Activated CD4-positive, alpha-beta memory T cell treated with anti-CD3 and anti-CD28 coated beads, Interleukin-2, amount 10 ng/mL, durations not matched to agents 7 days and 5 days (primary cell): ENCODE measurements around the gene PALLD. TPM values are rescaled to one million over a fixed set of nuclear protein-coding genes. Genes with fewer than 3 reads are reported as not detected.

ENCODE experiments used
- CTCF ChIA-PET: fragments of 350-600 bp; sonication (Branson Sonifier 250); formaldehyde crosslinking; loops from one replicate; lab custom pipeline; 2021; ENCODE audit warnings: antibody characterized with exemption, inconsistent platforms; lab: Charles Lee
- POLR2A ChIA-PET: fragments of 350-600 bp; sonication (Branson Sonifier 250); formaldehyde crosslinking; loops from one replicate; lab custom pipeline; 2021; ENCODE audit warnings: antibody characterized with exemption; lab: Charles Lee
- DNase-seq: peaks from one replicate; pipeline ENCODE4 v3.0.0-alpha.2; 2020
- H3K27ac Mint-ChIP-seq: one replicate; pipeline ENCODE4 v1.8.0; 2021; ENCODE audit warnings: mild to moderate bottlenecking, mixed read lengths
- H3K27me3 Mint-ChIP-seq: one replicate; pipeline ENCODE4 v1.8.0; 2021; ENCODE audit warnings: mixed read lengths
- H3K36me3 Mint-ChIP-seq: one replicate; pipeline ENCODE4 v1.8.0; 2021; ENCODE audit warnings: low read depth, mixed read lengths
- H3K4me1 Mint-ChIP-seq: one replicate; pipeline ENCODE4 v1.8.0; 2021; ENCODE audit warnings: mixed read lengths
- H3K4me3 Mint-ChIP-seq: one replicate; pipeline ENCODE4 v1.8.0; 2021; ENCODE audit warnings: mild to moderate bottlenecking, mixed read lengths
- H3K9me3 Mint-ChIP-seq: one replicate; pipeline ENCODE4 v1.8.0; 2021; ENCODE audit warnings: mixed read lengths
- total RNA-seq, 2 experiments: library from RNA; stranded (reverse); gene quantifications; one replicate each; pipeline ENCODE4 v1.2.3, GENCODE V29; 2021

The PALLD gene
- total RNA-seq, 2 experiments from 2014 or later: 5.4 to 5.8 TPM

DNA sequence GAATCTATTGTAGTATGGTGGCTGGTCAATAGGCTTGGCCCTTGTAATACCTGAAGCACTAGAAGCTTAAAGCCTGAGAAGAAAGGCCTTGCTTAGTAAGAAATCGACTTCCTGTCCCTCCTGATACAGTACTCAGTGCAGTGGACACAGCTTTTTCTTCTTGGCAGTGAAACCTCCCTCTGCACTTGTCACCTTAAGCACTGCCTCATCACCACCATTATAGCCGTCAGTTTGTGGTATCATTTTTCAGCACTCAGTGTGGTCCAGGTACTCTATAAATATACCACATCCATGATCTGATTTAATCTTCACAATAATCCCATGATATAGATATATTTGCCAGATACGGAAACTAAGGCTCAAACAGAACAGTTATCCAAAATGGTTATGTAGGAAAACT lies 75.2 kb downstream of the PALLD start:
- no peaks in the 10 kb centered on the region for H3K36me3 Mint-ChIP-seq

DNA sequence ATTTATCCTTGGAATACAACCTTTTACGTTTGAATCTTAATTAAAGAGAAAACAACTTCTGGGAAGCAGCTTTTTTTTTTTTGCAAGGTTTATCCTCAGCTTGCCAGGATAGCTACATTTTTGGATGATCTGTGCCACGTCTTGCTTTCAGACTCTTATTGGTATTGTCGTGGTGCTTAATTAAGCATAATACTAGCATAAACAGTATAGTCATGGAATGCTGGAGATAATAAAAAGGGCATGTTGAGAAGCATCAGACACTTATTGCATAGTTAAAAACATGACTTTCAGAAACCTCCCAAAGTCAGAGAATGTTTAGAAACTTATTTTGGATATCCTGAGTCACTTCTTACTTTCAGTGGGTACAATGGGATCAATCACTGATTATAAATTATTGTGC lies 77.0 kb downstream of the PALLD start:
- no peak overlapping the region for H3K4me3 Mint-ChIP-seq
- H3K9me3 Mint-ChIP-seq: no peaks in the 10 kb centered on the region
- ChIA-PET POLR2A (no interaction called here), CTCF (no interaction called here)
- H3K27me3 Mint-ChIP-seq: peaks cover 11% of the 10 kb centered on the region
- no peak overlapping the region for H3K27ac Mint-ChIP-seq
- H3K36me3 Mint-ChIP-seq: no peaks in the 10 kb centered on the region
- no peak for DNase-seq
- H3K4me1 Mint-ChIP-seq: no peaks in the 10 kb centered on the region

More for the DNA sequence above, 75.2 kb downstream of the PALLD start:
- no peak for DNase-seq
- Mint-ChIP-seq H3K4me3 (no peak overlapping the region), H3K27ac (no peak overlapping the region), H3K27me3 (peaks cover 13% of the 10 kb centered on the region), H3K4me1 (no peaks in the 10 kb centered on the region), H3K9me3 (no peaks in the 10 kb centered on the region)
- POLR2A ChIA-PET: no interaction called here
- CTCF ChIA-PET: no interaction called here

DNA sequence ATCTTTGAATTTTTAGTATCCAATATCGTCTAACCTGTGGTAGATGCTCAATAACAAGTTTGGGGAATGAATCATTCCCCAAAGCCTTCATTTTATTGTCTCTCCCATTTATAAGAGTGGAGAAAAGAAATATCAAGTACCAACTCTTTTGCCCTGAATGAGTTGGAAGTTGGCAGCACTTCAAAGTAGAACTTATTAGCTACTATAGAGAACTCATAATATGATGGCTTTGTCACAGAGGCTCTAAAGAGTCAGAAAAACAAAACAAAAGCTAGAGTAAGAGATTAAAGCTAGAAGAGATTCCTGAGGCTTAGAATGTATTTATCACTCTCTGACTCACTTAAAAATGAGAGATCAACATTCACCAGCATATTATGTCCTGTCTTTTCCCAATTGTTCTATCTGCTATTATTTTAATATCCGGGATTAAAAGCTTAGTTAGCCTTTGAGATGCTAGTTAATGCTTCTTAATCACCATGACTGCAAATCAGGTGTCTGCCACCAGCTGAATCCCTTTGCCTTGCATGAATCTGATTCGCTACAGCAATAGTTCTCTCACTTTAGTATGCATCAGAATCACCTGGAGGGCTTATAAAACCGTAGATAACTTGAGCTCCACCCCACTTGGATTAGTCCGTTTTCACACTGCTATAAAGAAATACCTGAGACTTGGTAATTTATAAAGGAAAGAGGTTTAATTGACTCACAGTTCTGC lies 77.9 kb downstream of the PALLD start:
- no peak for DNase-seq
- no peak overlapping the region for H3K4me3 Mint-ChIP-seq
- CTCF ChIA-PET: no interaction called here
- H3K9me3 Mint-ChIP-seq: no peaks in the 10 kb centered on the region
- POLR2A ChIA-PET: no interaction called here
- H3K4me1 Mint-ChIP-seq: no peaks in the 10 kb centered on the region
- no peak overlapping the region for H3K27ac Mint-ChIP-seq
- peaks cover 10% of the 10 kb centered on the region for H3K27me3 Mint-ChIP-seq
- H3K36me3 Mint-ChIP-seq: no peaks in the 10 kb centered on the region

DNA sequence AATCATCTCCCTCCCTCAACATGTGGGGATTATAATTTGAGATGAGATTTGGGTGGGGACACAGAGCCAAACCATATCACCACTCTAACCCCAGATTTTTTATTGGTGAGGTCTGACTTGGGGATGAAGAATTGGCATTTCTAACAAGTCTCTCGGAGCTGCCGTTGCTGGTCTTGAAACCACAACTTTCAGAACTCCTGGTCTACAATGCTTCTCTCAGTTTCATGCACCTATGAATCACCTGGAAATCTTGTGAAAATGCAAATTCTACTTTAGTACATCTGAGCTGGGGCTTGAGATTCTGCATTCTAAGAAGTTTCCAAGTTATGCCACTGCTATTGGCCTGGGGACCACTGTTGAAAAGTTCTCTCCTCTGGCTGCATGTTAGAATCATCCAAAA lies 78.6 kb downstream of the PALLD start:
- ChIA-PET CTCF (no interaction called here), POLR2A (no interaction called here)
- no peak overlapping the region for H3K4me3 Mint-ChIP-seq
- no peak overlapping the region for H3K27ac Mint-ChIP-seq
- DNase-seq: no peak
- no peaks in the 10 kb centered on the region for H3K36me3 Mint-ChIP-seq
- no peaks in the 10 kb centered on the region for H3K4me1 Mint-ChIP-seq
- no peaks in the 10 kb centered on the region for H3K9me3 Mint-ChIP-seq
- H3K27me3 Mint-ChIP-seq: peaks cover 8% of the 10 kb centered on the region

DNA sequence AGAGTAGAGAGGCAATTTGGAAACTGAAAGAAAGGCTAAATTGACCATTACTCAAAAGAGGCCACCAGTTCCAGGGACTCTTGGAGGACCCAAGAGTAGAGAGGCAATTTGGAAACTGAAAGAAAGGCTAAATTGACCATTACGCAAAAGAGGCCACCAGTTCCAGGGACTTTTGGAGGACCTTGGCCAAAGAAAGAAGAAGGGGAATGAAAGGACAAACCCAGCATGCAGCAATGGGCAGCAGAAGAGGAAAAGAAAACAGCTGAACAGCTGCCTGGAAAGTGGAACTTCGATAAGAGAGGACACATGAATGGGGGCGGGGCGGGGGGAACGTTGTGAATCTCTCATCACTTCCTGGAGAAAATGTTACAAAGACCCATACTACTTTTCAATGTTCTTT lies 80.8 kb downstream of the PALLD start:
- CTCF ChIA-PET: interaction anchor here (1.0 kb wide), 1 partner anchor 8 kb away, joined by 3 read pairs; no protein-coding TSS in a partner anchor
- POLR2A ChIA-PET: no interaction called here
- no peak overlapping the region for H3K4me3 Mint-ChIP-seq
- no peaks in the 10 kb centered on the region for H3K4me1 Mint-ChIP-seq
- H3K27me3 Mint-ChIP-seq: peaks cover 13% of the 10 kb centered on the region
- H3K9me3 Mint-ChIP-seq: no peaks in the 10 kb centered on the region
- no peak for DNase-seq
- H3K27ac Mint-ChIP-seq: no peak overlapping the region
- no peaks in the 10 kb centered on the region for H3K36me3 Mint-ChIP-seq

DNA sequence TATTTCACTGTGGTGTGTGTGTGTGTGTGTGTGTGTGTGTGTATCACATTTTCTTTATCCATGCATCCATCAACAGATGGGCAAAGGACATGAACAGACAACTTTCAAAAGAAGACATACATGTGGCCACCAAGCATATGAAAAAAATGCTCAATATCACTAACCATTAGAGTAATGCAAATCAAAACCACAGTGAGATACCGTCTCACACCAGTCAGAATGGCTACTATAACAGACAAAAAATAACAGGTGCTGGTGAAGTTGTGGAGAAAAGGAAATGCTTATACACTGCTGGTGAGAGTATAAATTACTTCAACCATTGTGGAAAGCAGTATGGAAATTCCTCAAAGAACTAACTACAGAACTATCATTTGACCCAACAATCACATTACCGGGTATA lies 83.4 kb downstream of the PALLD start:
- Mint-ChIP-seq H3K4me3 (no peak overlapping the region), H3K36me3 (no peaks in the 10 kb centered on the region), H3K9me3 (no peaks in the 10 kb centered on the region), H3K27me3 (peaks cover 15% of the 10 kb centered on the region), H3K4me1 (no peaks in the 10 kb centered on the region), H3K27ac (no peak overlapping the region)
- ChIA-PET CTCF (no interaction called here), POLR2A (no interaction called here)
- DNase-seq: no peak

DNA sequence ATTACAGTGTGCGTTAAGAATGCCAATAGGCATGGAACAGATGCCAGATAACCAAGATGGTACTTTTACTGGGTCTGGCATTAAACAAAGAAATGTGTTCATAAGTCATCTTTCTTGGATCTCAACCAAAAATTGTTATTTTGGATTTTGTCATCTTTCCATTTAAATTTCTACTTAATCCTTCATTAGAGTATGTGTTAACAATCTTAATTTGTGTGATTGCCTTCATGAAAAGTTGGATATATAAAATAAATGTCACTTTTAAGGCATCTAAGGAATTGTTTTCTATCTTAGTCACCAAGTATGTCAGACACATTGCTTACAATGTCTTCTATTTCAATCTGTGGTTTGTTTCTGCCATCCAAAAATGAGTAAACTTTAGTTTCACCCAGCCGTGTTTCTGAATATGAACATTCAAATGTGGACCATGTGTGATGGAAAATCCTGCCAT lies 87.5 kb downstream of the PALLD start:
- Mint-ChIP-seq H3K9me3 (no peaks in the 10 kb centered on the region), H3K27me3 (peaks cover 15% of the 10 kb centered on the region), H3K27ac (no peak overlapping the region), H3K4me3 (no peak overlapping the region), H3K4me1 (no peaks in the 10 kb centered on the region), H3K36me3 (no peaks in the 10 kb centered on the region)
- no peak for DNase-seq
- ChIA-PET POLR2A (no interaction called here), CTCF (no interaction called here)

DNA sequence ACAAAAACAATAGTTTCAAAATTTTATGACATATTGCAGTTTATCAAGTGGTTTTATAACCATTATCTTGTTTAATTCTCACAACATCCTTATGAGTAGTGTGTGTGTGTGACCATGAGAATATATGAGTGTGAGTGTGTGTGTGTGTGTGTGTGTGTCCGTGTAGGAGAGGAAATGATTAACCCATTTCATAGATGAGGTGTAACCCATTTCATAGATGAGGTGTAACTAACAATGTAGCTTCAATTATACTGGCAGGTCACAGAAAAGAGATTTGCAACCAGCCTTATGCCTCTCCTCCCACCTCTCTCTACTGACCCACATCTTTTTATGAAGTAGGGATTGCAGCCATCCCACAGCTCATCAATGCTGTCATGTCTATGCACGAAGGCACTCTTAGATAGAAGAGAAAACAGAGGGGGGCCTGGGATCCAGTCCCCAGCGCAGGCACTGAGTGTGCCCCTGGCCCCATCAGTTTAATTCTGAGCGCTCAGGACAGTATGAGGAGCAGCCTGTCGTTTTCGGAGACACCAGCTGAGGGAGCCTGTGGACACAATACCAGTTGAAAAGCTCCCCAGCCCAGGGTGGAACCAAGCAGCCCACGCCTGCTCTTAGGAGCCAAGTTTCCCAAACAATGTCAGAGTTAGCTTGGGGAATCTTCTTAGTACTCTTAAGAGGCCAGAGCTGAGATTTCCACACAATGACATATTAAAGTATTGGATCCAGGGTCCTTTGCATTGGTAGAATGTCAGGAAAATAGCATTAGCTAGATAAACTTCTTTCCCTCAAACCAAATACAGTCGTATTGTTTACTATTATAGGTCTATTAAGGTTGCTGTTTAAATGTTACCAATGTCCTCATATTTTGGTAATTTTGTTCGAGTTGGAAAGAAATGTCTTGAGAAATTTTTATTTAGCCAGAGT lies 88.6 kb downstream of the PALLD start:
- CTCF ChIA-PET: interaction anchor here (0.7 to 1.5 kb wide), 5 partner anchors 8 to 336 kb away, joined by 3 to 10 read pairs (median 4); no protein-coding TSS in a partner anchor

DNA sequence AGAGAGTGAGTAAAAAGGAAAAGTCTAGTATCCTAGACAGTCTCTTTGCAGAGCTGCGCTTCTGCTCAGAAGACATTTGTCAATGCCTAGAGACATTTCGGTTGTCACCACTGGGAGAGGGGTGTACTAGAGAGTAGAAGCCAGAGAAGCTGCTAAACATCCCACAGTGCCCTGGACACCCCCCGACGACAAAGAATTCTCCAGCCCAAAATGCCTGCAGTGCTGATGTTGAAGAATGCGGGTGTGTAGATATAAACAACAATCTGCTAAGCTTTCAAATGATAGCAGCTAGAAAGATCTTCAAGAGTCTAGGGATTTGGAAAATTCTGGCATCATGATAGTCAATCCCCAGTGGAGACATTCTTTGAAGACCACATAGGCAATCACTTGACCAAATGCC lies 90.1 kb downstream of the PALLD start:
- ChIA-PET POLR2A (no interaction called here), CTCF (no interaction called here)
- Mint-ChIP-seq H3K36me3 (no peaks in the 10 kb centered on the region), H3K27ac (no peak overlapping the region), H3K4me1 (no peaks in the 10 kb centered on the region), H3K4me3 (no peak overlapping the region), H3K27me3 (peaks cover 11% of the 10 kb centered on the region), H3K9me3 (no peaks in the 10 kb centered on the region)
- DNase-seq: no peak

More for the DNA sequence above, 88.6 kb downstream of the PALLD start:
- POLR2A ChIA-PET: no interaction called here
- H3K27ac Mint-ChIP-seq: no peak overlapping the region
- no peaks in the 10 kb centered on the region for H3K36me3 Mint-ChIP-seq
- peak; percentile 18 for DNase-seq
- H3K4me3 Mint-ChIP-seq: no peak overlapping the region
- peaks cover 15% of the 10 kb centered on the region for H3K27me3 Mint-ChIP-seq
- no peaks in the 10 kb centered on the region for H3K9me3 Mint-ChIP-seq
- no peaks in the 10 kb centered on the region for H3K4me1 Mint-ChIP-seq

DNA sequence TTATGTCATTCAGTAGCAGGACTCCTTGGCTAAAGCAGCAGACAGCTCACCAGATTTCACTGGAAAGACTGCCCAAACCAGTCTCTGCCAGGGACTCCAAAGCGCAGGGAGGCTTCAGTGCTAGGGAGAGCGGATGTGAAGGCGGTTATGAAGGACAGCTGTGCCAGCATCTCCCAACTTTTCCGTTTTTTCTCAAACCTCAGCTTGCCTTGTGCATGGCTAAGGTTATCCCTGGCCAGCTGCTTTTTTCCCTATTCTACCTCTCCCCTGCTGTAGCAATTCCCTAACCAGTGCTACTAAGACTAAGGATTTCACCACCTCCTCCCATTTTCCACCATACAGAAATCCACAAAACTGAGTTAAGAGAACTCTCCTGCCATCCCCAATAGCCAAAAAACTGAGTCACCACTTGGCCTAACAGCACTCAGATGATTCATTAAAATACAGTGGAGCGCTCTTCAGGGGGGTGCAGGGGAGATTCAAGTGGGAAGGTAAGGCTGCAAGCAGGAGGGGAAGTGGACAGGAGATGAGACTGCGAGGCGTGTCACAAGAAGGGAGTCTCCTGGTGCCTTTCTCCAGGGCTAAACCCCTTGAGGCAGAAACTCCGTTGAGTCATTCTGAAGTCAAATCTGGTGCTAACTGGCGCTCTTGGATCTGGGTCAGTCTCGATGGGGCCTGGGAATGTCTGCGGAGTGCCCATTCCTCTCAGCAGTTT lies 90.7 kb downstream of the PALLD start:
- DNase-seq: no peak
- Mint-ChIP-seq H3K36me3 (no peaks in the 10 kb centered on the region), H3K9me3 (no peaks in the 10 kb centered on the region), H3K4me1 (no peaks in the 10 kb centered on the region), H3K27me3 (peaks cover 6% of the 10 kb centered on the region), H3K4me3 (no peak overlapping the region), H3K27ac (no peak overlapping the region)
- ChIA-PET CTCF (no interaction called here), POLR2A (no interaction called here)

DNA sequence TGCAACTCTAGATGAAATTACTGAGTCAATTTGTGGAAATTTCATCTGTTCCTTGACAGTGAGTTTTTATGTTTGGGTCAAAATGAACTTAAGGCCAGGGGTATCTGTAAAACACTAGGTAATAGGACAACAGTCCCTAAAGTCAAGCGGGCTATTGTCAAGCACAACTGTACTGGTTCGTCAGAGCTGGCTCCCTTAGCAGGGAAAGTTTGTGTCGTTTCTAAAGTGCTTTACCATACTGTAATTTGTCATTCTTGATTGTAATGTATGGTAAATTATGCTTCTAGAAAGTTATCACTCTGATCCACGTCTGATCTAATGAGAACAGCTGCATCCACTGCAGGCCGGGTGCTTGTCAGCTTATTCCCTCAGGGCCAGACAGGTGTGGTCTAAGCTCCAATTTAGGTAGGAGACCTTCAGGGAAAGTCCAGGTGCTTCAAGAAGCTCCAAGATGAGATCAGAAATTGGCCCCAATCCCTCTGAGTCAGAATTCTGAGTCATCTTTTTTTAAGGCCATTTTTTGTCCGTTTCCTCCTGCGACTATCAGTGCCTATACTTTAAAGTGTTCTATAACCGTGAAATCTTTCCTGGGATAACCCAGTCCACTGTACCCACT lies 92.2 kb downstream of the PALLD start:
- Mint-ChIP-seq H3K9me3 (no peaks in the 10 kb centered on the region), H3K36me3 (no peaks in the 10 kb centered on the region), H3K4me1 (no peaks in the 10 kb centered on the region), H3K4me3 (no peak overlapping the region), H3K27ac (no peak overlapping the region), H3K27me3 (peaks cover 9% of the 10 kb centered on the region)
- ChIA-PET CTCF (no interaction called here), POLR2A (no interaction called here)
- no peak for DNase-seq

DNA sequence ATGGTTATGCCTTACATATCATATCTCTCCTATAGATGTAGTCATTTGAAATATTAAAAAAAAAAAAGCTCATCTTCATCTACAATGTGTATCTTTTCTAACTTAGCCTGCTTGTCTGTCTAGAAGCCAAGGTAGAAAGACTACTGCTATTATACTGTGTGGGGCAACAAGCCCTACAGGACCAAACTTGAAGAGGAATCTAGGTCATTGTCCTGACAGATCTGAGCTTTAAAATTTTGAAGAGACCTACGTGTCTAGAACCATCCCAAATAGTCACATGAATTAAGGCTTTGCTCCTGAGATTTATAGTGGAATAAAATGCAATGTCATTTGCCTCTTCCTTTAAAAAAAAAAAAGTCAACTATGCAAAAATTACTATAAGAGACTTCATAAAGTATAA lies 95.8 kb downstream of the PALLD start:
- POLR2A ChIA-PET: no interaction called here
- CTCF ChIA-PET: interaction anchor here (1.3 kb wide), 1 partner anchor 9 kb away, joined by 3 read pairs; no protein-coding TSS in a partner anchor
- Mint-ChIP-seq H3K9me3 (no peaks in the 10 kb centered on the region), H3K27me3 (peaks cover 5% of the 10 kb centered on the region), H3K27ac (no peak overlapping the region), H3K4me1 (no peaks in the 10 kb centered on the region), H3K4me3 (no peak overlapping the region), H3K36me3 (no peaks in the 10 kb centered on the region)
- DNase-seq: no peak
